ENCODE results near the gene DUSP21. TPM values are rescaled to one million over a fixed set of nuclear protein-coding genes. Genes with fewer than 3 reads are reported as not detected.

The DUSP21 gene
- total RNA-seq, 1 donor from 2014 or later, result not detected

GRCh38 chrX:44874420-44875184 lies 30.8 kb downstream of the DUSP21 start:
- Histone ChIP-seq H3K36me3 (ENCODE audit: control insufficient read depth in 3 of 3, insufficient read depth in 3 of 3, low read length in 3 of 3) (no peaks in the 10 kb centered on the region), H3K9me3 (ENCODE audit: control insufficient read depth in 3 of 3, low read length in 3 of 3) (no peaks in the 10 kb centered on the region), H3K27ac (ENCODE audit: low read depth, low read length) (peak overlapping the region; percentile 99), H3K9ac (ENCODE audit: low read depth in 1 of 3, low read length in 3 of 3) (peak overlapping the region; percentile 79 to 98 (median 93)), H3K4me3 (ENCODE audit: low read length in 3 of 3) (peak overlapping the region; percentile 75 to 81 (median 78)), H3K27me3 (ENCODE audit: control insufficient read depth in 3 of 3, insufficient read depth in 3 of 3, low read length in 3 of 3) (no peaks in the 10 kb centered on the region), H3K4me1 (ENCODE audit: control insufficient read depth in 3 of 3, insufficient read depth in 3 of 3, low read length in 3 of 3) (peaks cover 2 to 11% (median 7%) of the 10 kb centered on the region in 3 donors)

- peak overlapping the region; percentile 75 to 81 (median 78) for H3K4me3 ChIP-seq (ENCODE audit: low read length in 3 of 3)
These were observed 31.3 kb downstream of the DUSP21 start for GRCh38 chrX:44875185-44875489.

DNA sequence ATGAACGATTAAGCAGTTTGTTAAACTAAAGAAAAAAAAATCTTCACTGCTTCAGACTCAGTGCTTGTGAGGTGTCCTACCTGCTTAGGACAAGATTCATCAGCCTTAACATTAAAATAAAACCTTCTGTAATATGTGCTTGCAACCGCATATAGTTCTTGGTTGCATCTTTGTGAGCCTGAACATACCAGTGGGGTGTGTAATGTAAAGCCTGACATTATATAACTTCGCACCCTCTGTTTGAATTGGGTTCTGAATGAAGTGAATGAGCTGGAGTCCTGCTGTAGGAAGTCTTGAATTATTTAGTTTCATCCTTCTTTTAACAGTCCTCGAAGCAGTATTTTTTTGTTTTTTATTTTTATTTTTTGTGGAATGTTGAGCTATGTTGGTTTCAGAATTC lies 32.3 kb downstream of the DUSP21 start:
- Histone ChIP-seq H3K36me3 (ENCODE audit: control insufficient read depth in 3 of 3, insufficient read depth in 3 of 3, low read length in 3 of 3) (no peaks in the 10 kb centered on the region), H3K27me3 (ENCODE audit: control insufficient read depth in 3 of 3, insufficient read depth in 3 of 3, low read length in 3 of 3) (no peaks in the 10 kb centered on the region), H3K4me3 (ENCODE audit: low read length in 3 of 3) (peak overlapping the region in 2 of 3 donors; percentile 24 to 78), H3K27ac (ENCODE audit: low read depth, low read length) (no peak overlapping the region), H3K9me3 (ENCODE audit: control insufficient read depth in 3 of 3, low read length in 3 of 3) (no peaks in the 10 kb centered on the region), H3K9ac (ENCODE audit: low read depth in 1 of 3, low read length in 3 of 3) (peak overlapping the region in 1 of 3 donors; percentile 5), H3K4me1 (ENCODE audit: control insufficient read depth in 3 of 3, insufficient read depth in 3 of 3, low read length in 3 of 3) (peaks cover 2 to 9% (median 6%) of the 10 kb centered on the region in 3 donors)

More at GRCh38 chrX:44875185-44875489, 31.3 kb downstream of the DUSP21 start:
- H3K9ac ChIP-seq (ENCODE audit: low read depth in 1 of 3, low read length in 3 of 3), result peak overlapping the region; percentile 72 to 98 (median 93)
- peaks cover 2 to 11% (median 7%) of the 10 kb centered on the region in 3 donors for H3K4me1 ChIP-seq (ENCODE audit: control insufficient read depth in 3 of 3, insufficient read depth in 3 of 3, low read length in 3 of 3)
- no peaks in the 10 kb centered on the region for H3K27me3 ChIP-seq (ENCODE audit: control insufficient read depth in 3 of 3, insufficient read depth in 3 of 3, low read length in 3 of 3)
- no peaks in the 10 kb centered on the region for H3K36me3 ChIP-seq (ENCODE audit: control insufficient read depth in 3 of 3, insufficient read depth in 3 of 3, low read length in 3 of 3)
- no peaks in the 10 kb centered on the region for H3K9me3 ChIP-seq (ENCODE audit: control insufficient read depth in 3 of 3, low read length in 3 of 3)
- peak overlapping the region; percentile 99 for H3K27ac ChIP-seq (ENCODE audit: low read depth, low read length)

DNA sequence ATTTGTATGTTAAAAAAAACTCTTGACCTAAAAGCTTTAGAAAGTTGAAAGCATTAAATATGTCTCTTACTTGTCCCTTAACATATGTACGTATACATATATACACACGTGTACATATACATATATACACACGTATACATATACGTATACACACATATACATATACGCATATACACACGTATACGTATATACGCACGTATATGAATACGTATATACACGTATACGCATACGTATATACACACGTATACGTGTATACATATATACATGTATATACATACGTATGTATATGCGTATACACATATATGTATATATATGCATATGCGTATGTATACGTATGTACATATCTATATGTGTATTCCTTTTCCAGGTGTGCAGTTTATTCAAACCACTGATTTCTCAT lies 32.9 kb downstream of the DUSP21 start:
- no peak overlapping the region for H3K4me3 ChIP-seq (ENCODE audit: low read length in 3 of 3)
- no peaks in the 10 kb centered on the region for H3K27me3 ChIP-seq (ENCODE audit: control insufficient read depth in 3 of 3, insufficient read depth in 3 of 3, low read length in 3 of 3)
- no peak overlapping the region for H3K9ac ChIP-seq (ENCODE audit: low read depth in 1 of 3, low read length in 3 of 3)
- no peaks in the 10 kb centered on the region for H3K9me3 ChIP-seq (ENCODE audit: control insufficient read depth in 3 of 3, low read length in 3 of 3)
- H3K27ac ChIP-seq (ENCODE audit: low read depth, low read length), result no peak overlapping the region
- peaks cover 2 to 4% (median 4%) of the 10 kb centered on the region in 3 donors for H3K4me1 ChIP-seq (ENCODE audit: control insufficient read depth in 3 of 3, insufficient read depth in 3 of 3, low read length in 3 of 3)
- H3K36me3 ChIP-seq (ENCODE audit: control insufficient read depth in 3 of 3, insufficient read depth in 3 of 3, low read length in 3 of 3), result no peaks in the 10 kb centered on the region

GRCh38 chrX:44878780-44879179 lies 35.0 kb downstream of the DUSP21 start:
- H3K27me3 ChIP-seq (ENCODE audit: control insufficient read depth in 3 of 3, insufficient read depth in 3 of 3, low read length in 3 of 3), result no peaks in the 10 kb centered on the region
- no peak overlapping the region for H3K27ac ChIP-seq (ENCODE audit: low read depth, low read length)
- H3K9ac ChIP-seq (ENCODE audit: low read depth in 1 of 3, low read length in 3 of 3), result no peak overlapping the region
- H3K36me3 ChIP-seq (ENCODE audit: control insufficient read depth in 3 of 3, insufficient read depth in 3 of 3, low read length in 3 of 3), result no peaks in the 10 kb centered on the region
- H3K4me1 ChIP-seq (ENCODE audit: control insufficient read depth in 3 of 3, insufficient read depth in 3 of 3, low read length in 3 of 3), result peaks cover 2 to 7% (median 4%) of the 10 kb centered on the region in 3 donors
- no peaks in the 10 kb centered on the region for H3K9me3 ChIP-seq (ENCODE audit: control insufficient read depth in 3 of 3, low read length in 3 of 3)
- no peak overlapping the region for H3K4me3 ChIP-seq (ENCODE audit: low read length in 3 of 3)

DNA sequence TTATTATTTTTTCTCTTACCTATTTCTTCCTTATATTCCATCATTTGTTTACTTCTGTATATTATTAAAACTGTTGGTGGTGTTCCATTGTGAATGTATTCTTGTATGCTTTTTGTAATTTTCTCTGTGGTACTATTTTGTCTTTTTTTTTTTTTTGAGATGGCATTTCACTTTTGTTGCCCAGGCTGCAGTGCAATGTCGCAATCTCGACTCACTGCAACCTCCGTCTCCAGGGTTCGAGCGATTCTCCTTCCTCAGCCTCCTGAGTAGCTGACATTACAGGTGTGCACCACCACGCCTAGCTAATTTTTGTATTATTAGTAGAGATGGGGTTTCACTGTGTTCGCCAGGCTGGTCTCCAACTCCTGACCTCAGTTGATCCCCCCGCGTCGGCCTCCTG lies 37.7 kb downstream of the DUSP21 start:
- no peaks in the 10 kb centered on the region for H3K9me3 ChIP-seq (ENCODE audit: control insufficient read depth in 3 of 3, low read length in 3 of 3)
- no peaks in the 10 kb centered on the region for H3K36me3 ChIP-seq (ENCODE audit: control insufficient read depth in 3 of 3, insufficient read depth in 3 of 3, low read length in 3 of 3)
- H3K4me3 ChIP-seq (ENCODE audit: low read length in 3 of 3), result no peak overlapping the region
- H3K27ac ChIP-seq (ENCODE audit: low read depth, low read length), result no peak overlapping the region
- no peaks in the 10 kb centered on the region for H3K27me3 ChIP-seq (ENCODE audit: control insufficient read depth in 3 of 3, insufficient read depth in 3 of 3, low read length in 3 of 3)
- peaks cover 3 to 5% (median 4%) of the 10 kb centered on the region in 3 donors for H3K4me1 ChIP-seq (ENCODE audit: control insufficient read depth in 3 of 3, insufficient read depth in 3 of 3, low read length in 3 of 3)
- no peak overlapping the region for H3K9ac ChIP-seq (ENCODE audit: low read depth in 1 of 3, low read length in 3 of 3)

DNA sequence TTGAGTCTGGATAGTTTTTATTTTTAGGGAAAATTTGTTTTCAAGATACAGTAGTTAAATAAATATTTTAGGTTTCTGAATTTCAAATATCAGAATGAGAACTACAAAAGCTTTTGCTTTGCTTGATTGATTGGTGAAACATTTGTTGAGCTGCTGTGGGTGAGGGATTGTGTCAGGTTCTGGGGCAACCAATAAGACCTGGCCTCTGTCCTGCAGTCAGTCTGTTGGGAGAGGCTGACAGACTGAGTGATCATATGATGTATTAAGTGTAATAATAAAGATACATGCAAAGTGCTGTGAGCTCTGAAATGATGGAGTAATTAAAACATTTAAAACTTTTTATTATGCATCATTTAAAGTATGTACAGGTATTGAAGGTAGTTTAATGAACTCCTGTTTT lies 38.8 kb downstream of the DUSP21 start:
- peaks cover 0 to 3% (median 2%) of the 10 kb centered on the region in 3 donors for H3K4me1 ChIP-seq (ENCODE audit: control insufficient read depth in 3 of 3, insufficient read depth in 3 of 3, low read length in 3 of 3)
- no peaks in the 10 kb centered on the region for H3K27me3 ChIP-seq (ENCODE audit: control insufficient read depth in 3 of 3, insufficient read depth in 3 of 3, low read length in 3 of 3)
- no peak overlapping the region for H3K27ac ChIP-seq (ENCODE audit: low read depth, low read length)
- H3K9ac ChIP-seq (ENCODE audit: low read depth in 1 of 3, low read length in 3 of 3), result no peak overlapping the region
- no peaks in the 10 kb centered on the region for H3K9me3 ChIP-seq (ENCODE audit: control insufficient read depth in 3 of 3, low read length in 3 of 3)
- H3K36me3 ChIP-seq (ENCODE audit: control insufficient read depth in 3 of 3, insufficient read depth in 3 of 3, low read length in 3 of 3), result no peaks in the 10 kb centered on the region
- H3K4me3 ChIP-seq (ENCODE audit: low read length in 3 of 3), result no peak overlapping the region

GRCh38 chrX:44884944-44885343 lies 41.1 kb downstream of the DUSP21 start:
- no peak overlapping the region for H3K27ac ChIP-seq (ENCODE audit: low read depth, low read length)
- no peaks in the 10 kb centered on the region for H3K36me3 ChIP-seq (ENCODE audit: control insufficient read depth in 3 of 3, insufficient read depth in 3 of 3, low read length in 3 of 3)
- H3K9ac ChIP-seq (ENCODE audit: low read depth in 1 of 3, low read length in 3 of 3), result no peak overlapping the region
- H3K4me1 ChIP-seq (ENCODE audit: control insufficient read depth in 3 of 3, insufficient read depth in 3 of 3, low read length in 3 of 3), result peaks cover 2 to 5% (median 3%) of the 10 kb centered on the region in 3 donors
- no peaks in the 10 kb centered on the region for H3K27me3 ChIP-seq (ENCODE audit: control insufficient read depth in 3 of 3, insufficient read depth in 3 of 3, low read length in 3 of 3)
- no peaks in the 10 kb centered on the region for H3K9me3 ChIP-seq (ENCODE audit: control insufficient read depth in 3 of 3, low read length in 3 of 3)
- H3K4me3 ChIP-seq (ENCODE audit: low read length in 3 of 3), result no peak overlapping the region

- Histone ChIP-seq H3K9ac (ENCODE audit: low read depth in 1 of 3, low read length in 3 of 3) (no peak overlapping the region), H3K9me3 (ENCODE audit: control insufficient read depth in 3 of 3, low read length in 3 of 3) (no peaks in the 10 kb centered on the region), H3K36me3 (ENCODE audit: control insufficient read depth in 3 of 3, insufficient read depth in 3 of 3, low read length in 3 of 3) (no peaks in the 10 kb centered on the region), H3K4me3 (ENCODE audit: low read length in 3 of 3) (no peak overlapping the region), H3K27ac (ENCODE audit: low read depth, low read length) (no peak overlapping the region), H3K4me1 (ENCODE audit: control insufficient read depth in 3 of 3, insufficient read depth in 3 of 3, low read length in 3 of 3) (peaks cover 0 to 6% (median 0%) of the 10 kb centered on the region in 3 donors), H3K27me3 (ENCODE audit: control insufficient read depth in 3 of 3, insufficient read depth in 3 of 3, low read length in 3 of 3) (no peaks in the 10 kb centered on the region)
These were observed 46.0 kb downstream of the DUSP21 start for GRCh38 chrX:44889824-44890223.

GRCh38 chrX:44890247-44890646 lies 46.4 kb downstream of the DUSP21 start:
- Histone ChIP-seq H3K4me3 (ENCODE audit: low read length in 3 of 3) (no peak overlapping the region), H3K4me1 (ENCODE audit: control insufficient read depth in 3 of 3, insufficient read depth in 3 of 3, low read length in 3 of 3) (peaks cover 0 to 6% (median 0%) of the 10 kb centered on the region in 3 donors), H3K27ac (ENCODE audit: low read depth, low read length) (no peak overlapping the region), H3K36me3 (ENCODE audit: control insufficient read depth in 3 of 3, insufficient read depth in 3 of 3, low read length in 3 of 3) (no peaks in the 10 kb centered on the region), H3K9ac (ENCODE audit: low read depth in 1 of 3, low read length in 3 of 3) (no peak overlapping the region), H3K9me3 (ENCODE audit: control insufficient read depth in 3 of 3, low read length in 3 of 3) (no peaks in the 10 kb centered on the region), H3K27me3 (ENCODE audit: control insufficient read depth in 3 of 3, insufficient read depth in 3 of 3, low read length in 3 of 3) (no peaks in the 10 kb centered on the region)

Data from skeletal muscle tissue (tissue), 4 donors.